K562 (cell line): ENCODE data around the gene DAAM1. TPM values are rescaled to one million over a fixed set of nuclear protein-coding genes. Genes with fewer than 3 reads are reported as not detected.
A peak's percentile ranks its signal among the peaks of the same experiment; 100 is the strongest.

Experiments
- ATAC-seq: fragments of 200-7000 bp; cut with Tn5 transposase; 3 replicates; pipeline ENCODE4 v1.9.1; 2020; ENCODE audit warnings: moderate library complexity
- BruUV-seq: library from RNA; stranded (reverse); fragments of 400-500 nt; replicated peaks from 2 replicates; lab custom pipeline; 2021; lab: Mats Ljungman, UMichigan
- CTCF ChIA-PET: fragments of 300-600 bp; formaldehyde crosslinking; extraction: SDS; loops from one replicate; lab custom pipeline; 2021; ENCODE audit warnings: low intra/inter-chr PET ratio; lab: Yijun Ruan, JAX
- POLR2A ChIA-PET: fragments of 300-600, 350-650 bp; sonication (Branson Sonifier 250); formaldehyde crosslinking; extraction: SDS; loops from one replicate; lab custom pipeline; 2021; ENCODE audit warnings: antibody characterized with exemption, inconsistent platforms; lab: Yijun Ruan, JAX
- DNase-seq, 4 experiments: peaks; one replicate each; pipeline versions ENCODE4 v3.0.0 to v3.0.0-alpha.2; 2011 to 2018; ENCODE audit warnings: low spot score in 3 of 4, mixed read lengths in 3 of 4; ENCODE audit errors: extremely low read depth in 1 of 4
- FAIRE-seq: peaks from 2 replicates; lab custom pipeline; 2011; peaks lifted over from hg19 to GRCh38; lab: Jason Lieb, UNC
- H2AFZ ChIP-seq: 2 replicates; pipeline ENCODE4 v1.6.0; 2011; ENCODE audit warnings: low read depth, low read length, control low read depth, inconsistent platforms
- H3K27ac ChIP-seq: fragments of 200-600 bp; 3 replicates; pipeline ENCODE4 v1.8.0; 2011; ENCODE audit warnings: low read depth, mild to moderate bottlenecking, control low read depth, inconsistent platforms, low read length, moderate library complexity, mixed read lengths; ENCODE audit errors: extremely low read depth
- H3K27me3 ChIP-seq, 2 experiments: fragments of 300-600 bp in 1 of 2; 2 replicates in 1 of 2; 3 replicates in 1 of 2; pipeline versions ENCODE4 v1.6.0 to v1.8.0; 2011; ENCODE audit warnings: inconsistent platforms in 2 of 2, low read length in 2 of 2, mild to moderate bottlenecking in 1 of 2, mixed read lengths in 1 of 2, moderate library complexity in 1 of 2; ENCODE audit not compliant: control insufficient read depth in 2 of 2, insufficient read depth in 2 of 2
- H3K36me3 ChIP-seq: fragments of 300-600 bp; 3 replicates; pipeline ENCODE4 v1.8.0; 2011; ENCODE audit warnings: mild to moderate bottlenecking, low read length, inconsistent platforms; ENCODE audit not compliant: control insufficient read depth, insufficient read depth
- H3K4me1 ChIP-seq, 2 experiments: fragments of 200-600 bp in 1 of 2; replicated peaks in 1 of 2; 2 replicates in 1 of 2; 3 replicates in 1 of 2; pipeline versions ENCODE4 v1.5.1 to v1.8.0; 2011; ENCODE audit warnings: inconsistent platforms in 2 of 2, low read length in 2 of 2, mild to moderate bottlenecking in 1 of 2, mixed read lengths in 1 of 2, moderate library complexity in 1 of 2; ENCODE audit not compliant: control insufficient read depth in 2 of 2, insufficient read depth in 2 of 2
- H3K4me2 ChIP-seq: 2 replicates; pipeline ENCODE4 v1.6.1; 2011; ENCODE audit warnings: low read length, control low read depth, inconsistent platforms, mixed read lengths; ENCODE audit not compliant: insufficient read depth
- H3K4me3 ChIP-seq: fragments of 200-600 bp; sonication (generic), shearing (Covaris generic); 2 replicates; pipeline ENCODE4 v1.5.1; 2016; ENCODE audit warnings: control low read depth, inconsistent platforms
- H3K79me2 ChIP-seq: fragments of 200-600 bp; 3 replicates; pipeline ENCODE4 v1.8.0; 2011; ENCODE audit warnings: low read length, inconsistent platforms; ENCODE audit not compliant: control insufficient read depth, insufficient read depth
- H3K9ac ChIP-seq, 2 experiments: 2 replicates each; pipeline versions ENCODE4 v1.6.0 to v1.6.1; 2011; ENCODE audit warnings: low read depth in 2 of 2, low read length in 2 of 2, control low read depth in 1 of 2, inconsistent platforms in 1 of 2, mild to moderate bottlenecking in 1 of 2, mixed read lengths in 1 of 2; ENCODE audit not compliant: insufficient read depth in 1 of 2
- H3K9me1 ChIP-seq: one replicate; pipeline ENCODE4 v1.6.0; 2011; ENCODE audit warnings: inconsistent platforms, mild to moderate bottlenecking, low read length, moderate library complexity; ENCODE audit not compliant: control insufficient read depth, insufficient read depth
- H3K9me3 ChIP-seq: replicated peaks from 2 replicates; pipeline ENCODE4 v1.5.1; 2011; ENCODE audit warnings: low read depth, low read length, inconsistent platforms; ENCODE audit not compliant: control insufficient read depth, insufficient read depth
- H4K20me1 ChIP-seq: replicated peaks from 2 replicates; pipeline ENCODE4 v1.6.1; 2011; ENCODE audit warnings: low read length, inconsistent platforms, mixed read lengths; ENCODE audit not compliant: control insufficient read depth, insufficient read depth
- ATF7 ChIP-seq: fragments of 450-650 bp; IDR thresholded peaks from 2 replicates; pipeline ENCODE4 v1.7.1; 2014; ENCODE audit warnings: mild to moderate bottlenecking, moderate library complexity
- CEBPG ChIP-seq, 3 experiments: fragments of 200-800 bp in 1 of 3; sonication (Bioruptor generic) in 1 of 3; sonication (generic) in 1 of 3; formaldehyde crosslinking in 1 of 3; IDR thresholded peaks in 2 of 3; conservative IDR thresholded peaks in 1 of 3; 2 replicates each; pipeline versions ENCODE4 v1.6.1 to v1.8.0; 2016 to 2022; ENCODE audit warnings: missing compliant biosample characterization in 2 of 3, missing genetic modification characterization in 2 of 3, mild to moderate bottlenecking in 1 of 3, missing genetic modification reagents in 1 of 3
- ETV5 ChIP-seq: sonication (generic); formaldehyde crosslinking; IDR thresholded peaks from 2 replicates; pipeline ENCODE4 v1.4.0; 2020; ENCODE audit warnings: low read depth, mild to moderate bottlenecking, missing genetic modification reagents
- EZH2 ChIP-seq: IDR thresholded peaks from 2 replicates; pipeline ENCODE4 v1.6.1; 2012; ENCODE audit warnings: low read depth, mild to moderate bottlenecking, inconsistent platforms, low read length, borderline replicate concordance
- FOXJ2 ChIP-seq: fragments of 200-800 bp; sonication (Bioruptor generic); IDR thresholded peaks from 2 replicates; pipeline ENCODE4 v1.6.1; 2016; ENCODE audit warnings: missing genetic modification characterization, missing compliant biosample characterization
- FOXJ3 ChIP-seq: sonication (generic); formaldehyde crosslinking; IDR thresholded peaks from 2 replicates; pipeline ENCODE4 v1.4.0; 2020; ENCODE audit warnings: mild to moderate bottlenecking, missing genetic modification reagents
- HBP1 ChIP-seq: fragments of 450-650 bp; formaldehyde crosslinking; IDR thresholded peaks from 2 replicates; pipeline ENCODE4 v1.4.0; 2022; ENCODE audit warnings: missing genetic modification characterization
- HDAC6 ChIP-seq: IDR thresholded peaks from 2 replicates; pipeline ENCODE4 v1.6.1; 2012; ENCODE audit warnings: low read depth, mild to moderate bottlenecking, control low read depth, inconsistent platforms, low read length, moderate library complexity
- PTBP1 ChIP-seq: fragments of 200-400 bp; formaldehyde crosslinking; IDR thresholded peaks from 2 replicates; pipeline ENCODE4 v1.6.1; 2017; ENCODE audit warnings: low read depth, low read length
- RFX1 ChIP-seq: fragments of 450-650 bp; IDR thresholded peaks from 2 replicates; pipeline ENCODE4 v1.6.1; 2016; ENCODE audit warnings: mild to moderate bottlenecking, moderate library complexity
- USF1 ChIP-seq: sonication (generic); formaldehyde crosslinking; IDR thresholded peaks from 2 replicates; pipeline ENCODE4 v1.9.0; 2022; ENCODE audit warnings: mild to moderate bottlenecking, missing genetic modification reagents
- ZNF668 ChIP-seq: fragments of 250-450 bp; sonication (Bioruptor Pico); IDR thresholded peaks from 2 replicates; pipeline ENCODE4 v1.8.0; 2022; ENCODE audit warnings: mild to moderate bottlenecking, inconsistent platforms
- WGBS: fragments of 100-300 bp; shearing (Covaris generic); methylation state at CpG from one replicate; pipeline ENCODE4 v1.1.6; 2016; ENCODE audit warnings: low coverage, mixed read lengths; ENCODE audit not compliant: insufficient coverage; ENCODE audit errors: missing lambda C conversion rate; 5-methylcytosine and 5-hydroxymethylcytosine counted together
- in situ Hi-C: fragments of 300-500 bp; cut with MboI; formaldehyde crosslinking; loops from 4 replicates; pipeline ENCODE4 v1.15.0; 2018; ENCODE audit warnings: inconsistent platforms, mixed read lengths
- intact Hi-C: fragments of 100-400 bp; cut with micrococcal nuclease; formaldehyde crosslinking; loops from 2 replicates; pipeline ENCODE4 v1.14.2; 2022
- polyA plus RNA-seq, 8 experiments: library from polyadenylated mRNA; depleted of rRNA in 4 of 8; stranded (reverse) in 5 of 8; unstranded in 3 of 8; fragments of >200 nt; fragmentation: Nextera tagmentation in 2 of 8; fragmentation: Illumina TruSeq in 1 of 8; extraction: Ambion mirVana in 2 of 8; extraction: Trizol in 1 of 8; gene quantifications; 2 replicates each; pipeline versions ENCODE4 v1.2.1 to v1.2.3, GENCODE V29; 2011 to 2014; ENCODE audit warnings: inconsistent platforms in 1 of 8, missing spikeins in 1 of 8
- total RNA-seq, 7 experiments: library from RNA; depleted of rRNA in 6 of 7; stranded (reverse); fragments of >200 nt in 6 of 7; fragmentation: Illumina TruSeq in 2 of 7; extraction: Trizol in 2 of 7; gene quantifications; 2 replicates each; pipeline versions ENCODE4 v1.2.1 to v1.2.3, GENCODE V29; 2011 to 2021; ENCODE audit warnings: low replicate concordance in 1 of 7
- TF ChIP-seq, protein P1 (sequence below): fragments of 450-650 bp; formaldehyde crosslinking; IDR thresholded peaks from 2 replicates; pipeline ENCODE4 v1.4.0; 2020; ENCODE audit warnings: mild to moderate bottlenecking, moderate library complexity
- TF ChIP-seq, protein P2 (sequence below): fragments of 450-650 bp; IDR thresholded peaks from 2 replicates; pipeline ENCODE4 v1.6.1; 2018; ENCODE audit not compliant: partially characterized antibody

The DAAM1 gene
- total and polyA plus RNA-seq, 9 of the 15 experiments (the other 6 are each of a cell fraction or from before 2014, with no cell fraction given): 3.6 to 11.6 (median 6.7) TPM

DNA sequence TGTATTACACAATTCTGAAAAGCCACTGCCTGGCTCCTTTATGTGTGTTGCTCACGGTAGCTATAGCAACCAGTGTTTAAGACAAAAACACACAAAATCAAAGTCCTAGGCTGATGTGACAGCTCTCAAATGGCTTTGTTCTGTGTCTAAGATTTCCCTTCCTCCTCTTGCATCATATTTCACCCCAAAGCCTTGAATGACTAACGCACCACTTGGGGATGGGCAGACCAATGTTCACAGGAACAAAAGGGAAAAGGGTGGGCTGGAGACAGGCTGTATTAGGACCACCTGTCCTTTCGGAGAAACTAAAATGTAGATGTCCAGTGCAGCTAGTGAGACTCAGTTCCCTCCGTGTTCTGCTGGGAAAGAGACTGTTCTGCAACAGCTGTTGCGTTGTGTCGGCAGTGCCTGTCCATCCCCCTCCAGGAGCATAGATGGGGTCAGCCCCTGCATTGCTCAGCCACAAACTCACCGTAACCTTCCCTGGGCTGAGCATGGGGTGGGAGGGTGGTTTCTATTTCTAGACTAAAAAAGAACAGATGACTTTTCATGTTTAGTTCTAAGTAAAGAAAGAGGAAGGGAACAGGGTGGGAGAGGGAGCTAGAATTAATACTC, 26.8 kb upstream of the DAAM1 start:
- Histone ChIP-seq H3K79me2 (no peaks in the 10 kb centered on the region), H3K27ac (no peak overlapping the region), H2AFZ (no peak overlapping the region), H4K20me1 (no peaks in the 10 kb centered on the region), H3K9me1 (no peaks in the 10 kb centered on the region), H3K4me2 (no peak overlapping the region), H3K4me1 (no peaks in the 10 kb centered on the region), H3K36me3 (no peaks in the 10 kb centered on the region), H3K9me3 (no peaks in the 10 kb centered on the region), H3K9ac (no peak overlapping the region), H3K4me3 (no peak overlapping the region), H3K27me3 (peaks cover 4 to 14% of the 10 kb centered on the region in 2 experiments; a peak in 3 of 5 replicates)
- peak; percentile 46; the same call in 2 of the 3 replicates for ATAC-seq
- in situ Hi-C loops: no loop called here
- peak; percentile 15 for FAIRE-seq
- CTCF ChIA-PET: no interaction called here
- intact Hi-C loops: no loop called here
- WGBS: 4% methylated on average over 7 of the region's 7 CpGs
- POLR2A ChIA-PET: no interaction called here
- peak in 1 of 4 experiments; percentile 7 for DNase-seq
- BruUV-seq: no TSS peak
- peak; percentile 69; the same call in 1 of the 2 replicates for TF ChIP-seq FOXJ2 (tag)
- no peak for TF ChIP-seq HDAC6
- TF ChIP-seq ZNF668 (CRISPR knock-in tag): no peak
- TF ChIP-seq ETV5 (CRISPR knock-in tag): no peak
- peak; percentile 70 for TF ChIP-seq RFX1
- peak; percentile 59; the same call in 1 of the 2 replicates for TF ChIP-seq ATF7
- TF ChIP-seq PTBP1: no peak
- no peak for TF ChIP-seq USF1 (CRISPR knock-in tag)
- TF ChIP-seq HBP1: no peak
- no peak for TF ChIP-seq EZH2
- peak; percentile 72; the same call in 1 of the 2 replicates for TF ChIP-seq FOXJ3 (CRISPR knock-in tag)
- TF ChIP-seq, protein P1, sequence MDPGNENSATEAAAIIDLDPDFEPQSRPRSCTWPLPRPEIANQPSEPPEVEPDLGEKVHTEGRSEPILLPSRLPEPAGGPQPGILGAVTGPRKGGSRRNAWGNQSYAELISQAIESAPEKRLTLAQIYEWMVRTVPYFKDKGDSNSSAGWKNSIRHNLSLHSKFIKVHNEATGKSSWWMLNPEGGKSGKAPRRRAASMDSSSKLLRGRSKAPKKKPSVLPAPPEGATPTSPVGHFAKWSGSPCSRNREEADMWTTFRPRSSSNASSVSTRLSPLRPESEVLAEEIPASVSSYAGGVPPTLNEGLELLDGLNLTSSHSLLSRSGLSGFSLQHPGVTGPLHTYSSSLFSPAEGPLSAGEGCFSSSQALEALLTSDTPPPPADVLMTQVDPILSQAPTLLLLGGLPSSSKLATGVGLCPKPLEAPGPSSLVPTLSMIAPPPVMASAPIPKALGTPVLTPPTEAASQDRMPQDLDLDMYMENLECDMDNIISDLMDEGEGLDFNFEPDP (CRISPR knock-in tag): no peak
- TF ChIP-seq, protein P2, sequence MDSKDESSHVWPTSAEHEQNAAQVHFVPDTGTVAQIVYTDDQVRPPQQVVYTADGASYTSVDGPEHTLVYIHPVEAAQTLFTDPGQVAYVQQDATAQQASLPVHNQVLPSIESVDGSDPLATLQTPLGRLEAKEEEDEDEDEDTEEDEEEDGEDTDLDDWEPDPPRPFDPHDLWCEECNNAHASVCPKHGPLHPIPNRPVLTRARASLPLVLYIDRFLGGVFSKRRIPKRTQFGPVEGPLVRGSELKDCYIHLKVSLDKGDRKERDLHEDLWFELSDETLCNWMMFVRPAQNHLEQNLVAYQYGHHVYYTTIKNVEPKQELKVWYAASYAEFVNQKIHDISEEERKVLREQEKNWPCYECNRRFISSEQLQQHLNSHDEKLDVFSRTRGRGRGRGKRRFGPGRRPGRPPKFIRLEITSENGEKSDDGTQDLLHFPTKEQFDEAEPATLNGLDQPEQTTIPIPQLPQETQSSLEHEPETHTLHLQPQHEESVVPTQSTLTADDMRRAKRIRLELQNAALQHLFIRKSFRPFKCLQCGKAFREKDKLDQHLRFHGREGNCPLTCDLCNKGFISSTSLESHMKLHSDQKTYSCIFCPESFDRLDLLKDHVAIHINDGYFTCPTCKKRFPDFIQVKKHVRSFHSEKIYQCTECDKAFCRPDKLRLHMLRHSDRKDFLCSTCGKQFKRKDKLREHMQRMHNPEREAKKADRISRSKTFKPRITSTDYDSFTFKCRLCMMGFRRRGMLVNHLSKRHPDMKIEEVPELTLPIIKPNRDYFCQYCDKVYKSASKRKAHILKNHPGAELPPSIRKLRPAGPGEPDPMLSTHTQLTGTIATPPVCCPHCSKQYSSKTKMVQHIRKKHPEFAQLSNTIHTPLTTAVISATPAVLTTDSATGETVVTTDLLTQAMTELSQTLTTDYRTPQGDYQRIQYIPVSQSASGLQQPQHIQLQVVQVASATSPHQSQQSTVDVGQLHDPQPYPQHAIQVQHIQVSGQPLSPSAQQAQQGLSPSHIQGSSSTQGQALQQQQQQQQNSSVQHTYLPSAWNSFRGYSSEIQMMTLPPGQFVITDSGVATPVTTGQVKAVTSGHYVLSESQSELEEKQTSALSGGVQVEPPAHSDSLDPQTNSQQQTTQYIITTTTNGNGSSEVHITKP: peak; percentile 95
- TF ChIP-seq CEBPG (CRISPR knock-in tag; IDR thresholded peaks at IDR 0.05): peak; percentile 89
- TF ChIP-seq CEBPG (tag; conservative IDR thresholded peaks at IDR 0.05 in 1 of 2, IDR thresholded peaks at IDR 0.05 in 1 of 2): peak in 1 of 2 experiments; percentile 96; a peak in 3 of 4 replicates
